ENCODE results near the gene NCAN.

- TF ChIP-seq EZH2 (IDR thresholded peaks at IDR 0.05; ENCODE audit: insufficient read depth, low read length) (no peak), CTCF (IDR thresholded peaks at IDR 0.05; ENCODE audit: insufficient read depth, low read depth, low read length) (no peak)
Measured at GRCh38 chr19:19214892-19215291, 3.1 kb downstream of the NCAN start.

Data from astrocyte (in vitro differentiated cells and primary cell).